ENCODE measurements around the gene CACNG5.

- TF ChIP-seq GABPA (IDR thresholded peaks at IDR 0.05 in 1 of 2, conservative IDR thresholded peaks at IDR 0.05 in 1 of 2) = no peak
- TF ChIP-seq, protein P1, sequence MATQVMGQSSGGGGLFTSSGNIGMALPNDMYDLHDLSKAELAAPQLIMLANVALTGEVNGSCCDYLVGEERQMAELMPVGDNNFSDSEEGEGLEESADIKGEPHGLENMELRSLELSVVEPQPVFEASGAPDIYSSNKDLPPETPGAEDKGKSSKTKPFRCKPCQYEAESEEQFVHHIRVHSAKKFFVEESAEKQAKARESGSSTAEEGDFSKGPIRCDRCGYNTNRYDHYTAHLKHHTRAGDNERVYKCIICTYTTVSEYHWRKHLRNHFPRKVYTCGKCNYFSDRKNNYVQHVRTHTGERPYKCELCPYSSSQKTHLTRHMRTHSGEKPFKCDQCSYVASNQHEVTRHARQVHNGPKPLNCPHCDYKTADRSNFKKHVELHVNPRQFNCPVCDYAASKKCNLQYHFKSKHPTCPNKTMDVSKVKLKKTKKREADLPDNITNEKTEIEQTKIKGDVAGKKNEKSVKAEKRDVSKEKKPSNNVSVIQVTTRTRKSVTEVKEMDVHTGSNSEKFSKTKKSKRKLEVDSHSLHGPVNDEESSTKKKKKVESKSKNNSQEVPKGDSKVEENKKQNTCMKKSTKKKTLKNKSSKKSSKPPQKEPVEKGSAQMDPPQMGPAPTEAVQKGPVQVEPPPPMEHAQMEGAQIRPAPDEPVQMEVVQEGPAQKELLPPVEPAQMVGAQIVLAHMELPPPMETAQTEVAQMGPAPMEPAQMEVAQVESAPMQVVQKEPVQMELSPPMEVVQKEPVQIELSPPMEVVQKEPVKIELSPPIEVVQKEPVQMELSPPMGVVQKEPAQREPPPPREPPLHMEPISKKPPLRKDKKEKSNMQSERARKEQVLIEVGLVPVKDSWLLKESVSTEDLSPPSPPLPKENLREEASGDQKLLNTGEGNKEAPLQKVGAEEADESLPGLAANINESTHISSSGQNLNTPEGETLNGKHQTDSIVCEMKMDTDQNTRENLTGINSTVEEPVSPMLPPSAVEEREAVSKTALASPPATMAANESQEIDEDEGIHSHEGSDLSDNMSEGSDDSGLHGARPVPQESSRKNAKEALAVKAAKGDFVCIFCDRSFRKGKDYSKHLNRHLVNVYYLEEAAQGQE (IDR thresholded peaks at IDR 0.05) = no peak
- TF ChIP-seq EGR1 (IDR thresholded peaks at IDR 0.05; ENCODE audit: low read depth in 2 of 2) = no peak
- TF ChIP-seq, protein P2, sequence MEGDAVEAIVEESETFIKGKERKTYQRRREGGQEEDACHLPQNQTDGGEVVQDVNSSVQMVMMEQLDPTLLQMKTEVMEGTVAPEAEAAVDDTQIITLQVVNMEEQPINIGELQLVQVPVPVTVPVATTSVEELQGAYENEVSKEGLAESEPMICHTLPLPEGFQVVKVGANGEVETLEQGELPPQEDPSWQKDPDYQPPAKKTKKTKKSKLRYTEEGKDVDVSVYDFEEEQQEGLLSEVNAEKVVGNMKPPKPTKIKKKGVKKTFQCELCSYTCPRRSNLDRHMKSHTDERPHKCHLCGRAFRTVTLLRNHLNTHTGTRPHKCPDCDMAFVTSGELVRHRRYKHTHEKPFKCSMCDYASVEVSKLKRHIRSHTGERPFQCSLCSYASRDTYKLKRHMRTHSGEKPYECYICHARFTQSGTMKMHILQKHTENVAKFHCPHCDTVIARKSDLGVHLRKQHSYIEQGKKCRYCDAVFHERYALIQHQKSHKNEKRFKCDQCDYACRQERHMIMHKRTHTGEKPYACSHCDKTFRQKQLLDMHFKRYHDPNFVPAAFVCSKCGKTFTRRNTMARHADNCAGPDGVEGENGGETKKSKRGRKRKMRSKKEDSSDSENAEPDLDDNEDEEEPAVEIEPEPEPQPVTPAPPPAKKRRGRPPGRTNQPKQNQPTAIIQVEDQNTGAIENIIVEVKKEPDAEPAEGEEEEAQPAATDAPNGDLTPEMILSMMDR (IDR thresholded peaks at IDR 0.05; ENCODE audit: low read depth, low read length, missing input control) = no peak
- no peak for TF ChIP-seq JUND (IDR thresholded peaks at IDR 0.05)
- no peak for TF ChIP-seq TAF1 (conservative IDR thresholded peaks at IDR 0.05)
- no peak for TF ChIP-seq RAD21 (IDR thresholded peaks at IDR 0.05)
- no peak for TF ChIP-seq MAX (IDR thresholded peaks at IDR 0.05)
- no peak for TF ChIP-seq YY1 (IDR thresholded peaks at IDR 0.05)
- TF ChIP-seq SP1 (IDR thresholded peaks at IDR 0.05) = no peak
- TF ChIP-seq ZBTB33 (IDR thresholded peaks at IDR 0.05) = no peak
Observed at GRCh38 chr17:66836063-66837005, 1.4 kb downstream of the CACNG5 start.
